HG02571 (cell line): Measurements from ENCODE around the gene TUBB.
"Not testable (repeated sequence)": the region's sequence is repeated elsewhere in the genome, so short reads cannot be mapped to it uniquely, and the experiment has no call there.

ENCODE experiments used
- ATAC-seq: cut with Tn5 transposase; IDR thresholded peaks from one replicate; pipeline ENCODE4 v1.9.1; 2021; ENCODE audit warnings: mild to moderate bottlenecking, moderate library complexity; ENCODE audit not compliant: unreplicated experiment

TUBB gene

DNA sequence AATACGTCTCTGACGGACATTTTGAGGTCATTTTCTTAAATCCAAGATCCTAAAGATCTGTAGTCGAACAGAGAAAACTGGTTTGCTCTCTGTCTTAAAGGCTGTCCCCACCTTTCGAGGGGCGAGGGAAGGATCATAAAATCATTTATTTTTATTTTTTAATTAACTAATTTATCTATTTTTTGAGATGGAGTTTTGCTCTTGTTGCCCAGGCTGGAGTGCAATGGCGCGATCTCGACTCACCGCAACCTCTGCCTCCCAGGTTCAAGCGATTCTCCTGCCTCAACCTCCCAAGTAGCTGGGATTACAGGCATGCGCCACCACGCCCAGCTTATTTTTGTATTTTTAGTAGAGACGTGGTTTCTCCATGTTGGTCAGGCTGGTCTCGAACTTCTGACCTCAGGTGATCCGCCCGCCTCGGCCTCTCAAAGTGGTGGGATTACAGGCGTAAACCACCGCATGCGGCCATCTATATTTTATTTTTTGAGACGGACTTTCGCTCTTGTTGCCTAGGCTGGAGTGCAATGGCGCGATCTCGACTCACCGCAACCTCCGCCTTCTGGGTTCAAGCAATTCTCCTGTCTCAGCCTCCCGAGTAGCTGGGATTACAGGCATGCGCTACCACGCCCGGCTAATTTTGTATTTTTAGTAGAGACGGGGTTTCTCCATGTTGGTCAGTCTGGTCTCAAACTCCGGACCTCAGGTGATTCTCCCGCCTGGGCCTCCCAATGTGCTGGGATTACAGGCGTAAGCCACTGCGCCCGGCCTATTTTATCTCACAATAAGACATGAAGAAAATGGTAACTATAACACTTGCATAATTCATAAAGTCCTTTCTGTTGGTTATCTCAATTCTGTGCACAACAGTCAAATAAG lies 2.1 kb upstream of the TUBB start:
- ATAC-seq = not testable (repeated sequence)

- ATAC-seq = no peak
Measured at GRCh38 chr6:30719356-30719755, 796 bp upstream of the TUBB start.

- ATAC-seq = no peak
Measured at GRCh38 chr6:30720738-30721197, 616 bp downstream of the TUBB start.

DNA sequence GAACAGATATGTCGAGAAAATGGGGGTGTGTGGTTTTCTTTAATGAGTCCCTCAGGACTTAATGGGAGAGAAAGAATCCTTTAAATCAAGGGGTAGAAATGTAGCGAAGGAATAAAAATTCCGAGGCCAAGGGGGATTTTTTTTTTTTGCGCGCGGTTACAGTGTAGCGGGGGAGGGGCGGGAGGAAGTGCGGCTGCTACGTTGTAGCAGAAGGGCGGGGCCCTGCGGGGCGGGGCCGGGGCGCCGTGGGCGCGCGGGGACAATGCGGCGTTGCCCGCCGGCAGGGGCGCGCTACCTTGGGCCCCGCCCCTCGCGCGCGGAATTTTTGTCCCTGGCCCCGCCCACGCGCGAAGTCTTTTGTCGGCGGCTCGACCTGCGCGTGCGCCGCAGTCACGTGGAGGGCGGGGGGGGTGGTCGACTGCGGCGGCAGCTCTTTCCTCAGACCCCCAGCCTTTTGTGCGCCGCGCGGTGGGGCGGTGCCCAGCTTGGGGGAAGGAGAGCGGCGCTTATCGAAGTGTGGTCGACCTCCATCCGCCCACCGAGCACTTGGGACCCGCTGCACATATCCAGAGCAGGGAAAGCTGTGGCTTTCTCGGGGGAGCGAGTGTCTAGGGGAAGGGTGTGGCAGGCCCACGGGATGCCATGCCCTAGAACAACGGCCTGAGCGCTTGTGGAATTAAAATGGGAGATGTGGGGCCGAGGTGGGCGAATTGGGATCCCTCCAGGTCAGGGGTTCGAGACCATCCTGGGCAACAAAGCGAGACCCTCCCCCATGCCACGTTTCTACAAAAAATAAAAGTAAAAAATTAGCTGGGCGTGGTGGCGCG lies 1.3 kb downstream of the TUBB start:
- ATAC-seq = peak; percentile 31

DNA sequence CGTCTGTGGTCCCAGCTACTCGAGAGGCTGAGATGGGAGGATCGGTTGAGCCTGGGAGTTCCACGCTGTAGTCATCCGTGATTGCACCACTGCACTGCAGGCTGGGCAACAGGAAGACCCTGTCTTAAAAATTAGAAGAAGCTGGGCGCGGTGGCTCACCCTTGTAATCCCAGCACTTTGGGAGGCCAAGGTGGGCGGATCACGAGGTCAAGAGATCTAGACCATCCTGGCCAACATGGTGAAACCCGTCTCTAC lies 1.8 kb downstream of the TUBB start:
- ATAC-seq = not testable (repeated sequence)

GRCh38 chr6:30722280-30723112 lies 2.3 kb downstream of the TUBB start:
- no peak for ATAC-seq

- not testable (repeated sequence) for ATAC-seq
Measured at GRCh38 chr6:30723159-30723842, 3.1 kb downstream of the TUBB start.

- not testable (repeated sequence) for ATAC-seq
Measured at GRCh38 chr6:30723843-30724741, 3.9 kb downstream of the TUBB start.

GRCh38 chr6:30724906-30725667 lies 4.9 kb downstream of the TUBB start:
- no peak for ATAC-seq

- no peak for ATAC-seq
Measured at GRCh38 chr6:30725713-30726505, 5.8 kb downstream of the TUBB start.

- ATAC-seq = no peak
Measured at GRCh38 chr6:30726506-30727413, 6.6 kb downstream of the TUBB start.

GRCh38 chr6:30727920-30728553 lies 7.9 kb downstream of the TUBB start:
- no peak for ATAC-seq

- no peak for ATAC-seq
Measured at GRCh38 chr6:30730601-30731435, 10.7 kb downstream of the TUBB start.

- ATAC-seq = no peak
Measured at GRCh38 chr6:30732237-30732943, 12.2 kb downstream of the TUBB start.

GRCh38 chr6:30735668-30736314 lies 15.6 kb downstream of the TUBB start:
- ATAC-seq = no peak
